HEK293 (cell line): ENCODE results near the gene REEP2.

ENCODE experiments used
- GLIS1 ChIP-seq: fragments of 450-650 bp; formaldehyde crosslinking; IDR thresholded peaks from 2 replicates; pipeline ENCODE4 v1.5.1; 2016; ENCODE audit warnings: missing biosample characterization, missing genetic modification characterization
- HIC1 ChIP-seq: fragments of 450-650 bp; formaldehyde crosslinking; IDR thresholded peaks from 2 replicates; pipeline ENCODE4 v1.5.1; 2016; ENCODE audit warnings: missing biosample characterization, missing genetic modification characterization
- IKZF3 ChIP-seq: fragments of 450-650 bp; IDR thresholded peaks from 2 replicates; pipeline ENCODE4 v1.5.0; 2018; ENCODE audit warnings: missing biosample characterization, mild to moderate bottlenecking, missing genetic modification characterization, moderate library complexity
- KLF10 ChIP-seq: fragments of 450-650 bp; IDR thresholded peaks from 2 replicates; pipeline ENCODE4 v1.5.1; 2018; ENCODE audit warnings: missing biosample characterization, mild to moderate bottlenecking, missing genetic modification characterization
- MYNN ChIP-seq: fragments of 450-650 bp; formaldehyde crosslinking; IDR thresholded peaks from 2 replicates; pipeline ENCODE4 v1.5.1; 2016; ENCODE audit warnings: missing biosample characterization, missing genetic modification characterization, borderline replicate concordance
- OVOL3 ChIP-seq: fragments of 450-650 bp; formaldehyde crosslinking; IDR thresholded peaks from 2 replicates; pipeline ENCODE4 v1.5.1; 2016; ENCODE audit warnings: missing biosample characterization, missing genetic modification characterization
- SP3 ChIP-seq: fragments of 450-650 bp; formaldehyde crosslinking; IDR thresholded peaks from 2 replicates; pipeline ENCODE4 v1.5.1; 2016; ENCODE audit warnings: missing biosample characterization, missing genetic modification characterization
- SP7 ChIP-seq: fragments of 450-650 bp; formaldehyde crosslinking; IDR thresholded peaks from 2 replicates; pipeline ENCODE4 v1.5.1; 2016; ENCODE audit warnings: missing biosample characterization, missing genetic modification characterization
- WT1 ChIP-seq: fragments of 450-650 bp; formaldehyde crosslinking; IDR thresholded peaks from 2 replicates; pipeline ENCODE4 v1.5.1; 2016; ENCODE audit warnings: missing biosample characterization, missing genetic modification characterization
- YY1 ChIP-seq: fragments of 450-650 bp; formaldehyde crosslinking; IDR thresholded peaks from 2 replicates; pipeline ENCODE4 v1.5.1; 2018; ENCODE audit warnings: missing biosample characterization, missing genetic modification characterization
- YY2 ChIP-seq: fragments of 450-650 bp; formaldehyde crosslinking; IDR thresholded peaks from 2 replicates; pipeline ENCODE4 v1.5.1; 2016; ENCODE audit warnings: missing biosample characterization, missing genetic modification characterization
- ZNF221 ChIP-seq: fragments of 450-650 bp; formaldehyde crosslinking; IDR thresholded peaks from 2 replicates; pipeline ENCODE4 v1.5.1; 2017; ENCODE audit warnings: missing biosample characterization, missing genetic modification characterization, borderline replicate concordance
- ZNF274 ChIP-seq, 2 experiments: fragments of 200-500 bp in 1 of 2; fragments of 450-650 bp in 1 of 2; sonication (Bioruptor generic) in 1 of 2; formaldehyde crosslinking in 1 of 2; IDR thresholded peaks; 2 replicates each; pipeline versions ENCODE4 v1.5.1 to v1.6.1; 2014 to 2016; ENCODE audit warnings: borderline replicate concordance in 1 of 2, inconsistent platforms in 1 of 2, low read length in 1 of 2, missing biosample characterization in 1 of 2, missing genetic modification characterization in 1 of 2
- ZNF341 ChIP-seq: fragments of 450-650 bp; formaldehyde crosslinking; IDR thresholded peaks from 2 replicates; pipeline ENCODE4; 2016; ENCODE audit warnings: low read depth, missing biosample characterization, missing genetic modification characterization
- ZNF426 ChIP-seq: fragments of 450-650 bp; formaldehyde crosslinking; IDR thresholded peaks from 2 replicates; pipeline ENCODE4 v1.5.1; 2017; ENCODE audit warnings: missing biosample characterization, missing genetic modification characterization, mild to moderate bottlenecking, inconsistent platforms, moderate library complexity
- ZNF518A ChIP-seq: fragments of 450-650 bp; formaldehyde crosslinking; conservative IDR thresholded peaks from 2 replicates; pipeline ENCODE4 v1.5.1; 2016; ENCODE audit warnings: low read depth, missing biosample characterization, missing genetic modification characterization
- ZNF521 ChIP-seq: fragments of 450-650 bp; formaldehyde crosslinking; IDR thresholded peaks from 2 replicates; pipeline ENCODE4 v1.5.1; 2017; ENCODE audit warnings: missing biosample characterization, mild to moderate bottlenecking, missing genetic modification characterization
- ZNF529 ChIP-seq: fragments of 450-650 bp; formaldehyde crosslinking; IDR thresholded peaks from 2 replicates; pipeline ENCODE4 v1.5.1; 2017; ENCODE audit warnings: missing genetic modification characterization, missing biosample characterization; ENCODE audit not compliant: insufficient replicate concordance
- ZNF530 ChIP-seq: fragments of 450-650 bp; formaldehyde crosslinking; IDR thresholded peaks from 2 replicates; pipeline ENCODE4 v1.5.1; 2016; ENCODE audit warnings: low read depth, missing biosample characterization, missing genetic modification characterization
- ZNF549 ChIP-seq: fragments of 450-650 bp; IDR thresholded peaks from 2 replicates; pipeline ENCODE4 v1.5.1; 2018; ENCODE audit warnings: missing biosample characterization, missing genetic modification characterization, mild to moderate bottlenecking, inconsistent platforms, moderate library complexity
- ZNF558 ChIP-seq: fragments of 450-650 bp; formaldehyde crosslinking; IDR thresholded peaks from 2 replicates; pipeline ENCODE4 v1.5.1; 2016; ENCODE audit warnings: missing biosample characterization, missing genetic modification characterization
- ZNF585B ChIP-seq: fragments of 450-650 bp; formaldehyde crosslinking; IDR thresholded peaks from 2 replicates; pipeline ENCODE4 v1.5.1; 2016; ENCODE audit warnings: missing biosample characterization, missing genetic modification characterization
- ZNF623 ChIP-seq: fragments of 450-650 bp; formaldehyde crosslinking; IDR thresholded peaks from 2 replicates; pipeline ENCODE4 v1.5.1; 2016; ENCODE audit warnings: missing biosample characterization, missing genetic modification characterization
- ZNF626 ChIP-seq: fragments of 450-650 bp; sonication (Bioruptor Pico); formaldehyde crosslinking; IDR thresholded peaks from 2 replicates; pipeline ENCODE4 v1.5.1; 2018; ENCODE audit warnings: missing biosample characterization, missing genetic modification characterization, inconsistent platforms
- ZNF629 ChIP-seq: fragments of 450-650 bp; formaldehyde crosslinking; IDR thresholded peaks from 2 replicates; pipeline ENCODE4 v1.5.1; 2017; ENCODE audit warnings: missing biosample characterization, missing genetic modification characterization
- ZNF639 ChIP-seq: fragments of 450-650 bp; formaldehyde crosslinking; IDR thresholded peaks from 2 replicates; pipeline ENCODE4 v1.5.1; 2016; ENCODE audit warnings: missing biosample characterization, missing genetic modification characterization
- ZNF645 ChIP-seq: fragments of 450-650 bp; formaldehyde crosslinking; IDR thresholded peaks from 2 replicates; pipeline ENCODE4; 2016; ENCODE audit warnings: missing biosample characterization, missing genetic modification characterization
- ZNF701 ChIP-seq: fragments of 450-650 bp; formaldehyde crosslinking; IDR thresholded peaks from 2 replicates; pipeline ENCODE4 v1.5.1; 2016; ENCODE audit warnings: missing biosample characterization, missing genetic modification characterization
- ZNF747 ChIP-seq: fragments of 450-650 bp; formaldehyde crosslinking; IDR thresholded peaks from 2 replicates; pipeline ENCODE4 v1.5.1; 2016; ENCODE audit warnings: missing biosample characterization, missing genetic modification characterization
- ZNF776 ChIP-seq: fragments of 450-650 bp; formaldehyde crosslinking; IDR thresholded peaks from 2 replicates; pipeline ENCODE4 v1.5.0; 2017; ENCODE audit warnings: missing biosample characterization, missing genetic modification characterization, borderline replicate concordance
- ZNF837 ChIP-seq: fragments of 450-650 bp; formaldehyde crosslinking; IDR thresholded peaks from 2 replicates; pipeline ENCODE4 v1.5.1; 2016; ENCODE audit warnings: missing biosample characterization, missing genetic modification characterization
- ZSCAN16 ChIP-seq: fragments of 450-650 bp; formaldehyde crosslinking; IDR thresholded peaks from 2 replicates; pipeline ENCODE4 v1.5.1; 2016; ENCODE audit warnings: missing biosample characterization, missing genetic modification characterization

The REEP2 gene

GRCh38 chr5:138491284-138491648, 52.4 kb downstream of the REEP2 start (continued):
- TF ChIP-seq ZNF639 (tag by site-specific recombination) (no peak), ZNF426 (tag by site-specific recombination) (no peak), SP7 (tag by site-specific recombination) (0 out of 2 replicates have a peak, but pooled peaks have one; percentile 21), ZNF747 (tag by site-specific recombination) (no peak), GLIS1 (tag by site-specific recombination) (no peak), ZNF274 (IDR thresholded peaks at IDR 0.05; ENCODE audit: low read length) (no peak), ZNF274 (tag by site-specific recombination; IDR thresholded peaks at IDR 0.05; ENCODE audit: borderline replicate concordance) (no peak), ZNF530 (tag by site-specific recombination) (no peak), ZNF549 (tag by site-specific recombination) (no peak), ZNF221 (tag by site-specific recombination) (no peak), OVOL3 (tag by site-specific recombination) (no peak), ZNF518A (no peak), ZNF341 (tag by site-specific recombination) (peak; percentile 79), ZSCAN16 (tag by site-specific recombination) (no peak), YY1 (tag by site-specific recombination) (no peak), ZNF701 (tag by site-specific recombination) (no peak), ZNF837 (tag by site-specific recombination) (no peak), MYNN (tag by site-specific recombination) (no peak), ZNF521 (no peak), ZNF626 (tag by site-specific recombination) (no peak), ZNF558 (tag by site-specific recombination) (no peak), IKZF3 (tag by site-specific recombination) (0 out of 2 replicates have a peak, but pooled peaks have one; percentile 29), ZNF529 (tag by site-specific recombination) (no peak), ZNF629 (tag by site-specific recombination) (no peak), ZNF645 (tag by site-specific recombination) (no peak), WT1 (tag by site-specific recombination) (peak; percentile 84), ZNF776 (no peak), SP3 (tag by site-specific recombination) (0 out of 2 replicates have a peak, but pooled peaks have one; percentile 1), ZNF585B (no peak), KLF10 (tag by site-specific recombination) (no peak), YY2 (tag by site-specific recombination) (no peak), HIC1 (tag by site-specific recombination) (peak; percentile 58; the same call in 1 of the 2 replicates), ZNF623 (tag by site-specific recombination) (no peak)
